H1 (cell line): ENCODE measurements around the gene HUWE1. TPM values are rescaled to one million over a fixed set of nuclear protein-coding genes. Genes with fewer than 3 reads are reported as not detected.
"Not testable (repeated sequence)": the region's sequence is repeated elsewhere in the genome, so short reads cannot be mapped to it uniquely, and the experiment has no call there.

Source experiments
- CTCF ChIA-PET: fragments of 300-600 bp; sonication (Branson Sonifier 250); formaldehyde crosslinking; loops from one replicate; lab custom pipeline; 2021; ENCODE audit not compliant: partially characterized antibody; lab: Charles Lee
- POLR2A ChIA-PET: fragments of 300-600 bp; sonication (Branson Sonifier 250); formaldehyde crosslinking; loops from one replicate; lab custom pipeline; 2021; ENCODE audit warnings: inconsistent platforms; ENCODE audit not compliant: partially characterized antibody; lab: Charles Lee
- DNase-seq, 2 experiments: peaks; one replicate each; pipeline versions ENCODE4 v3.0.0 to v3.0.0-alpha.2; 2010 to 2022; ENCODE audit warnings: low spot score in 2 of 2, low read depth in 1 of 2, mixed read lengths in 1 of 2
- FAIRE-seq: peaks from 2 replicates; lab custom pipeline; 2011; peaks lifted over from hg19 to GRCh38; lab: Jason Lieb, UNC
- H2AFZ ChIP-seq: 2 replicates; pipeline ENCODE4 v1.8.1; 2012; ENCODE audit warnings: low read length, inconsistent platforms
- H2AK5ac ChIP-seq: 2 replicates; pipeline ENCODE4 v1.6.1; 2013; ENCODE audit warnings: low read depth, low read length
- H2BK120ac ChIP-seq: replicated peaks from 2 replicates; pipeline ENCODE3; 2013; ENCODE audit warnings: low read depth, low read length, inconsistent platforms
- H2BK12ac ChIP-seq: 2 replicates; pipeline ENCODE4 v1.6.1; 2013; ENCODE audit warnings: low read depth, low read length
- H2BK15ac ChIP-seq: 2 replicates; pipeline ENCODE4 v1.6.1; 2013; ENCODE audit warnings: low read length
- H2BK20ac ChIP-seq: 2 replicates; pipeline ENCODE4 v1.6.1; 2013; ENCODE audit warnings: low read length
- H2BK5ac ChIP-seq: 2 replicates; pipeline ENCODE4 v1.6.1; 2013; ENCODE audit warnings: low read depth, low read length
- H3K14ac ChIP-seq: 2 replicates; pipeline ENCODE4 v1.6.1; 2013; ENCODE audit warnings: inconsistent platforms; ENCODE audit not compliant: insufficient read length
- H3K18ac ChIP-seq: 2 replicates; pipeline ENCODE4 v1.6.1; 2013; ENCODE audit warnings: low read length; ENCODE audit errors: extremely low read depth
- H3K23ac ChIP-seq: 2 replicates; pipeline ENCODE4 v1.6.1; 2013; ENCODE audit warnings: inconsistent platforms; ENCODE audit not compliant: insufficient read length
- H3K23me2 ChIP-seq: 2 replicates; pipeline ENCODE4 v1.6.1; 2013; ENCODE audit warnings: low read depth, low read length
- H3K27ac ChIP-seq: 2 replicates; pipeline ENCODE4 v1.6.1; 2011; ENCODE audit warnings: low read depth, low read length, inconsistent platforms
- H3K27me3 ChIP-seq, 4 experiments: replicated peaks in 1 of 4; 1 replicate in 1 of 4; 2 replicates in 3 of 4; pipeline versions ENCODE4 v1.6.1 to v1.8.1; 2011 to 2013; ENCODE audit warnings: low read length in 3 of 4, mild to moderate bottlenecking in 3 of 4, inconsistent platforms in 2 of 4, mixed read lengths in 2 of 4, moderate library complexity in 1 of 4; ENCODE audit not compliant: control insufficient read depth in 3 of 4, insufficient read depth in 3 of 4; ENCODE audit errors: extremely low read depth in 1 of 4
- H3K36me3 ChIP-seq, 4 experiments: 2 replicates each; pipeline versions ENCODE4 v1.6.1 to v1.8.1; 2011 to 2013; ENCODE audit warnings: mild to moderate bottlenecking in 4 of 4, low read length in 3 of 4, moderate library complexity in 2 of 4, control low read depth in 1 of 4, inconsistent platforms in 1 of 4; ENCODE audit not compliant: insufficient read depth in 4 of 4, control insufficient read depth in 2 of 4
- H3K4ac ChIP-seq: replicated peaks from 2 replicates; pipeline ENCODE3; 2013; ENCODE audit warnings: low read length, low read depth, mixed read lengths, inconsistent platforms; ENCODE audit not compliant: insufficient read length
- H3K4me1 ChIP-seq, 4 experiments: replicated peaks in 1 of 4; 1 replicate in 1 of 4; 2 replicates in 3 of 4; pipeline versions ENCODE4 v1.6.1 to v1.8.1; 2011 to 2013; ENCODE audit warnings: low read length in 3 of 4, inconsistent platforms in 2 of 4, mixed read lengths in 1 of 4; ENCODE audit not compliant: insufficient read depth in 4 of 4, control insufficient read depth in 3 of 4
- H3K4me2 ChIP-seq, 2 experiments: 2 replicates each; pipeline versions ENCODE4 v1.6.1 to v1.8.1; 2011 to 2013; ENCODE audit warnings: low read depth in 2 of 2, low read length in 2 of 2, control low read depth in 1 of 2, inconsistent platforms in 1 of 2, mild to moderate bottlenecking in 1 of 2; ENCODE audit not compliant: insufficient read depth in 1 of 2
- H3K4me3 ChIP-seq, 4 experiments: fragments of 200-600, 300-600 bp in 1 of 4; sonication (generic), shearing (Covaris generic), sonication (Bioruptor Twin) in 1 of 4; 2 replicates each; pipeline versions ENCODE4 v1.5.1 to v1.8.1; 2011 to 2016; ENCODE audit warnings: low read length in 4 of 4, low read depth in 3 of 4, control low read depth in 2 of 4, inconsistent platforms in 2 of 4, mild to moderate bottlenecking in 2 of 4, mixed read lengths in 1 of 4, moderate library complexity in 1 of 4; ENCODE audit not compliant: insufficient read depth in 2 of 4; ENCODE audit errors: extremely low read depth in 1 of 4
- H3K56ac ChIP-seq: replicated peaks from 2 replicates; pipeline ENCODE3; 2013; ENCODE audit warnings: low read depth, mild to moderate bottlenecking, mixed read lengths, low read length, inconsistent platforms; ENCODE audit not compliant: insufficient read length
- H3K79me1 ChIP-seq: 2 replicates; pipeline ENCODE4 v1.6.1; 2013; ENCODE audit warnings: low read depth, low read length, control low read depth
- H3K79me2 ChIP-seq, 2 experiments: 2 replicates each; pipeline versions ENCODE4 v1.6.1 to v1.8.1; 2012 to 2013; ENCODE audit warnings: low read length in 2 of 2, mild to moderate bottlenecking in 2 of 2, inconsistent platforms in 1 of 2; ENCODE audit not compliant: insufficient read depth in 2 of 2, control insufficient read depth in 1 of 2
- H3K9ac ChIP-seq, 4 experiments: replicated peaks in 1 of 4; 1 replicate in 1 of 4; 2 replicates in 3 of 4; pipeline versions ENCODE4 v1.6.1 to v1.8.1; 2011 to 2013; ENCODE audit warnings: low read depth in 3 of 4, low read length in 3 of 4, control low read depth in 2 of 4, mild to moderate bottlenecking in 2 of 4, moderate library complexity in 2 of 4, inconsistent platforms in 1 of 4; ENCODE audit errors: extremely low read depth in 1 of 4
- H3K9me3 ChIP-seq, 2 experiments: 2 replicates each; pipeline versions ENCODE4 v1.6.1 to v1.8.1; 2012 to 2013; ENCODE audit warnings: mild to moderate bottlenecking in 2 of 2, moderate library complexity in 2 of 2, control low read depth in 1 of 2, inconsistent platforms in 1 of 2, low read depth in 1 of 2, low read length in 1 of 2, mixed read lengths in 1 of 2; ENCODE audit not compliant: insufficient read depth in 2 of 2
- H4K20me1 ChIP-seq, 2 experiments: replicated peaks in 1 of 2; 2 replicates each; pipeline versions ENCODE3 to v1.8.1; 2011 to 2013; ENCODE audit warnings: inconsistent platforms in 2 of 2, low read length in 2 of 2, mild to moderate bottlenecking in 1 of 2; ENCODE audit not compliant: insufficient read depth in 2 of 2, control insufficient read depth in 1 of 2
- H4K5ac ChIP-seq: 2 replicates; pipeline ENCODE4 v1.6.1; 2013; ENCODE audit warnings: low read length, low read depth, mixed read lengths, inconsistent platforms; ENCODE audit not compliant: insufficient read length
- H4K8ac ChIP-seq: 2 replicates; pipeline ENCODE4 v1.8.0; 2013; ENCODE audit warnings: mild to moderate bottlenecking, moderate library complexity, low read length, inconsistent platforms; ENCODE audit not compliant: insufficient read depth; ENCODE audit errors: extremely low read depth
- H4K91ac ChIP-seq: replicated peaks from 2 replicates; pipeline ENCODE3; 2013; ENCODE audit warnings: low read length, mixed read lengths, inconsistent platforms; ENCODE audit not compliant: insufficient read length
- WGBS, 2 experiments: shearing (Covaris generic) in 1 of 2; methylation state at CpG; one replicate each; pipeline versions ENCODE4 v1.1.6 to v1.1.7; 2013 to 2015; ENCODE audit warnings: low lambda C conversion rate in 2 of 2, mixed read lengths in 2 of 2, inconsistent platforms in 1 of 2, low coverage in 1 of 2, missing lambda C conversion rate in 1 of 2; ENCODE audit not compliant: insufficient replicate concordance in 2 of 2, insufficient coverage in 1 of 2, insufficient read length in 1 of 2; ENCODE audit errors: extremely low coverage in 1 of 2, missing lambda C conversion rate in 1 of 2; 5-methylcytosine and 5-hydroxymethylcytosine counted together
- polyA plus RNA-seq, 7 experiments: library from polyadenylated mRNA; depleted of rRNA in 3 of 7; stranded (reverse) in 5 of 7; unstranded in 2 of 7; fragments of >200 nt in 5 of 7; fragments of 200-250 nt in 2 of 7; gene quantifications; 1 replicate in 5 of 7; 2 replicates in 1 of 7; 4 replicates in 1 of 7; pipeline versions ENCODE4 v1.2.1 to v1.2.3, GENCODE V29; 2011 to 2013; ENCODE audit warnings: missing spikeins in 2 of 7, mixed read lengths in 2 of 7
- total RNA-seq: library from RNA; stranded (reverse); fragmentation: NEBNext Ultra II Directional; extraction: Animal tissue kit (Norgen Biotek cat#: 25700); gene quantifications from 2 replicates; pipeline ENCODE4 v1.2.1, GENCODE V29; 2021

HUWE1 gene
- total and polyA plus RNA-seq, 2 of the 8 experiments (the other 6 are each of a cell fraction or from before 2014, with no cell fraction given) = 114 to 252 TPM

DNA sequence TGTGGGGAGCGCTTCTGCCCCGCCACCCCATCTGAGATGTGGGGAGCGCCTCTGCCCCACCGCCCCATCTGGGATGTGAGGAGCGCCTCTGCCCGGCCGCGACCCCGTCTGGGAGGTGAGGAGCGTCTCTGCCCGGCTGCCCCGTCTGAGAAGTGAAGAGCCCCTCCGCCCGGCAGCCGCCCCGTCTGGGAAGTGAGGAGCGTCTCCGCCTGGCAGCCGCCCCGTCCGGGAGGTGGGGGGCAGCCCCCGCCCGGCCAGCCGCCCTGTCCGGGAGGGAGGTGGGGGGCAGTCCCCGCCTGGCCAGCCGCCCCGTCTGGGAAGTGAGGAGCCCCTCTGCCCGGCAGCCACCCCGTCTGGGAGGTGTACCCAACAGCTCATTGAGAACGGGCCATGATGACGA lies 35.1 kb upstream of the HUWE1 start:
- FAIRE-seq, H2BK15ac ChIP-seq, H2BK12ac ChIP-seq, H3K27me3 ChIP-seq, POLR2A ChIA-PET, DNase-seq, H3K27ac ChIP-seq, H3K79me2 ChIP-seq, H3K4me1 ChIP-seq, H2BK120ac ChIP-seq, H4K8ac ChIP-seq, H4K20me1 ChIP-seq, H2BK5ac ChIP-seq, H3K14ac ChIP-seq, H3K23me2 ChIP-seq, H3K9ac ChIP-seq, H2BK20ac ChIP-seq, H4K91ac ChIP-seq, H3K4me2 ChIP-seq, H3K79me1 ChIP-seq, H2AK5ac ChIP-seq, H3K18ac ChIP-seq, CTCF ChIA-PET, H3K36me3 ChIP-seq, H3K23ac ChIP-seq, H3K4ac ChIP-seq, H4K5ac ChIP-seq, H2AFZ ChIP-seq, H3K4me3 ChIP-seq, H3K56ac ChIP-seq: not testable (repeated sequence)
- no CpG with 5 or more reads among the region's 32 CpGs for WGBS, 2 experiments
- peaks cover 0 to 12% of the 10 kb centered on the region in 2 experiments; a peak in 2 of 4 replicates for H3K9me3 ChIP-seq

DNA sequence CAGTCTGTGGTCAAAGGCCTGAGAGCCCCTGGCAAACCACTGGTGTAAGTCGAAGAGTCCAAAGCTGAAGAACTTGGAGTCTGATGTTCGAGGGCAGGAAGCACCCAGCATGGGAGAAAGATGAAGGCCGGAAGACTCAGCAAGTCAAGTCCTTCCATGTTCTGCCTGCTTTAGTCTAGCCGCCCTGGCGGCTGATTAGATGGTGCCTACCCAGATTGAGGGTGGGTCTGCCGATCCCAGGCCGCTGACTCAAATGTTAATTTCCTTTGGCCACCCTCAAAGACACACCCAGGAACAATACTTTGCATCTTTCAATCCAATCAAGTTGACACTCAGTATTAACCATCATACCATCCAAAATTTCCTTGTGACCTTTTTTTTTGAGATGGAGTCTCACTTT lies 33.1 kb upstream of the HUWE1 start:
- H3K4me3 ChIP-seq, H2BK20ac ChIP-seq, H3K23ac ChIP-seq, H3K79me1 ChIP-seq, H3K18ac ChIP-seq, CTCF ChIA-PET, H3K36me3 ChIP-seq, H2BK120ac ChIP-seq, H3K79me2 ChIP-seq, FAIRE-seq, H2AFZ ChIP-seq, H4K20me1 ChIP-seq, DNase-seq, H3K4me2 ChIP-seq, H3K9me3 ChIP-seq, H3K4me1 ChIP-seq, H3K27me3 ChIP-seq, H3K23me2 ChIP-seq, H3K56ac ChIP-seq, H3K9ac ChIP-seq, H4K91ac ChIP-seq, H3K14ac ChIP-seq, H4K8ac ChIP-seq, H2BK5ac ChIP-seq, H3K27ac ChIP-seq, H2BK12ac ChIP-seq, H3K4ac ChIP-seq, H2BK15ac ChIP-seq, H4K5ac ChIP-seq, H2AK5ac ChIP-seq: not testable (repeated sequence)
- 96% methylated on average over 4 of the region's 7 CpGs; no CpG with 5 or more reads in 1 of the 2 experiments for WGBS, 2 experiments
- POLR2A ChIA-PET = interaction anchor here (1.5 kb wide), 1 partner anchor 35 kb away, joined by 3 read pairs; no protein-coding TSS in a partner anchor
